ENCODE measurements around the gene THAP4.

- TF ChIP-seq SIN3A (IDR thresholded peaks at IDR 0.05; ENCODE audit: borderline replicate concordance, insufficient read depth, low read length), result no peak
- no peak for TF ChIP-seq REST (IDR thresholded peaks at IDR 0.05; ENCODE audit: insufficient read depth in 1 of 2, low read depth in 2 of 2, low read length in 2 of 2)
Measured at GRCh38 chr2:241648453-241648852, 11.5 kb upstream of the THAP4 start.
